Measurements from ENCODE around the gene GRK1.

The GRK1 gene

GRCh38 chr13:113763254-113763653 is 96.2 kb downstream of the GRK1 start:
- DNase-seq: no peak

GRCh38 chr13:113763961-113764792 is 97.2 kb downstream of the GRK1 start:
- no peak for DNase-seq

GRCh38 chr13:113764793-113765563 is 98.0 kb downstream of the GRK1 start:
- DNase-seq: no peak

- no peak for DNase-seq
Measured at GRCh38 chr13:113765564-113765910, 98.5 kb downstream of the GRK1 start.

GRCh38 chr13:113766035-113766800 is 99.2 kb downstream of the GRK1 start:
- no peak for DNase-seq

GRCh38 chr13:113767366-113767765 is 100.3 kb downstream of the GRK1 start:
- DNase-seq: no peak

GRCh38 chr13:113768018-113768905 is 101.2 kb downstream of the GRK1 start:
- no peak for DNase-seq

GRCh38 chr13:113769106-113769505 is 102.1 kb downstream of the GRK1 start:
- no peak for DNase-seq

GRCh38 chr13:113769881-113770280 is 102.9 kb downstream of the GRK1 start:
- no peak for DNase-seq

- DNase-seq: no peak
Measured at GRCh38 chr13:113770441-113770840, 103.4 kb downstream of the GRK1 start.

- no peak for DNase-seq
Measured at GRCh38 chr13:113770937-113771336, 103.9 kb downstream of the GRK1 start.

- DNase-seq: peak; percentile 34
Measured at GRCh38 chr13:113771709-113772331, 104.8 kb downstream of the GRK1 start.

- peak; percentile 32 for DNase-seq
Measured at GRCh38 chr13:113774177-113775107, 107.4 kb downstream of the GRK1 start.

- no peak for DNase-seq
Measured at GRCh38 chr13:113775451-113776145, 108.6 kb downstream of the GRK1 start.

- no peak for DNase-seq
Measured at GRCh38 chr13:113776231-113777125, 109.5 kb downstream of the GRK1 start.

GRCh38 chr13:113777311-113778260 is 110.6 kb downstream of the GRK1 start:
- DNase-seq: peak; percentile 8

- DNase-seq: no peak
Measured at GRCh38 chr13:113781571-113781970, 114.6 kb downstream of the GRK1 start.

GRCh38 chr13:113782472-113782871 is 115.5 kb downstream of the GRK1 start:
- no peak for DNase-seq

All from EL (cell line).